ENCODE measurements around the gene CDK14.

CDK14 gene

GRCh38 chr7:90579181-90579688, 16.9 kb upstream of the CDK14 start:
- DNase-seq: no peak

GRCh38 chr7:90580051-90580450, 16.1 kb upstream of the CDK14 start:
- Histone ChIP-seq H3K9me3 (ENCODE audit: severe bottlenecking) (no peaks in the 10 kb centered on the region), H3K27me3 (ENCODE audit: insufficient read depth, low read depth, severe bottlenecking) (no peaks in the 10 kb centered on the region), H3K27ac (no peak overlapping the region), H3K4me3 (ENCODE audit: low read depth, low read length) (no peak overlapping the region), H3K36me3 (no peaks in the 10 kb centered on the region)
- no peak for TF ChIP-seq CTCF (IDR thresholded peaks at IDR 0.05; ENCODE audit: low read depth, low read length)
- no peak for DNase-seq

More at GRCh38 chr7:90579181-90579688, 16.9 kb upstream of the CDK14 start:
- no peaks in the 10 kb centered on the region for H3K36me3 ChIP-seq
- H3K27ac ChIP-seq: no peak overlapping the region
- no peaks in the 10 kb centered on the region for H3K9me3 ChIP-seq (ENCODE audit: severe bottlenecking)
- no peaks in the 10 kb centered on the region for H3K27me3 ChIP-seq (ENCODE audit: insufficient read depth, low read depth, severe bottlenecking)
- no peak overlapping the region for H3K4me3 ChIP-seq (ENCODE audit: low read depth, low read length)
- no peak for TF ChIP-seq CTCF (IDR thresholded peaks at IDR 0.05; ENCODE audit: low read depth, low read length)

- no peak overlapping the region for H3K27ac ChIP-seq
- no peaks in the 10 kb centered on the region for H3K36me3 ChIP-seq
- H3K9me3 ChIP-seq (ENCODE audit: severe bottlenecking): no peaks in the 10 kb centered on the region
- DNase-seq: no peak
- H3K4me3 ChIP-seq (ENCODE audit: low read depth, low read length): no peak overlapping the region
- no peaks in the 10 kb centered on the region for H3K27me3 ChIP-seq (ENCODE audit: insufficient read depth, low read depth, severe bottlenecking)
- no peak for TF ChIP-seq CTCF (IDR thresholded peaks at IDR 0.05; ENCODE audit: low read depth, low read length)
Observed at GRCh38 chr7:90582164-90582563, 14.0 kb upstream of the CDK14 start.

GRCh38 chr7:90584378-90584777, 11.7 kb upstream of the CDK14 start:
- no peaks in the 10 kb centered on the region for H3K36me3 ChIP-seq
- H3K9me3 ChIP-seq (ENCODE audit: severe bottlenecking): no peaks in the 10 kb centered on the region
- no peak overlapping the region for H3K4me3 ChIP-seq (ENCODE audit: low read depth, low read length)
- no peak for TF ChIP-seq CTCF (IDR thresholded peaks at IDR 0.05; ENCODE audit: low read depth, low read length)
- DNase-seq: no peak
- H3K27me3 ChIP-seq (ENCODE audit: insufficient read depth, low read depth, severe bottlenecking): no peaks in the 10 kb centered on the region
- no peak overlapping the region for H3K27ac ChIP-seq

- Histone ChIP-seq H3K9me3 (ENCODE audit: severe bottlenecking) (no peaks in the 10 kb centered on the region), H3K27me3 (ENCODE audit: insufficient read depth, low read depth, severe bottlenecking) (no peaks in the 10 kb centered on the region), H3K36me3 (no peaks in the 10 kb centered on the region), H3K4me3 (ENCODE audit: low read depth, low read length) (no peak overlapping the region), H3K27ac (no peak overlapping the region)
- no peak for TF ChIP-seq CTCF (IDR thresholded peaks at IDR 0.05; ENCODE audit: low read depth, low read length)
- DNase-seq: no peak
Observed at GRCh38 chr7:90586091-90586490, 10.0 kb upstream of the CDK14 start.

- no peak overlapping the region for H3K4me3 ChIP-seq (ENCODE audit: low read depth, low read length)
Observed at GRCh38 chr7:90587766-90588165, 8.4 kb upstream of the CDK14 start.

More at GRCh38 chr7:90587766-90588165, 8.4 kb upstream of the CDK14 start:
- DNase-seq: no peak
- H3K9me3 ChIP-seq (ENCODE audit: severe bottlenecking): no peaks in the 10 kb centered on the region
- no peak overlapping the region for H3K27ac ChIP-seq
- no peaks in the 10 kb centered on the region for H3K27me3 ChIP-seq (ENCODE audit: insufficient read depth, low read depth, severe bottlenecking)
- no peaks in the 10 kb centered on the region for H3K36me3 ChIP-seq
- TF ChIP-seq CTCF (IDR thresholded peaks at IDR 0.05; ENCODE audit: low read depth, low read length): no peak
